Hematopoietic multipotent progenitor cell (in vitro differentiated cells): Measurements from ENCODE around the gene DDC. TPM values are rescaled to one million over a fixed set of nuclear protein-coding genes. Genes with fewer than 3 reads are reported as not detected.
"Not testable (repeated sequence)": the region's sequence is repeated elsewhere in the genome, so short reads cannot be mapped to it uniquely, and the experiment has no call there.

Experiments used
- DNase-seq, 3 donors: peaks; one replicate each; pipeline ENCODE4 v3.0.0-alpha.2; 2011 to 2015; ENCODE audit warnings: low read depth in 2 of 3, low spot score in 2 of 3
- total RNA-seq: library from RNA; depleted of rRNA; stranded (reverse); fragments of >200 nt; gene quantifications from one replicate; pipeline ENCODE4 v1.2.3, GENCODE V29; 2012

DDC gene
- total RNA-seq, 1 donor: not detected

- DNase-seq: no peak
Measured at GRCh38 chr7:50590535-50590934, 25.3 kb upstream of the DDC start.

DNA sequence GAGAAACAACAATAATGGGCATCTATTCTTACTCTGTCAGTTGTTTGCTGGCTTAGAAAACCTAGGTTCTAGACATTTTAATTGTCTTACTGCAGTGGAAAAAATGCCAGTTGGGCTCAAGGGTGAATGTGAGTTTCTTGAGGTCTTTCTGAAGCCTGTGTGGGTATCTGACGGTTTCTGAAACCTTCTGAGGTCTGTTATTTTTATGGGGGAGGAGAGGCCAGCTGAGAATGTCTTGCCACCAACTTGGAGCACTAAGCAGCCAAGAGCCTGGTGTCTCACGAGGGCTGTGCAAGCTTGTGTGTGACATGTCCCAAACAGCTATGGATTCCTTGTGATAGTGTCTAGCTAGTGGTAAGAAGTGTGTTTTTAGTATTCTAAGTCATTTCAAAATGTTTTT lies 24.2 kb upstream of the DDC start:
- no peak for DNase-seq

DNA sequence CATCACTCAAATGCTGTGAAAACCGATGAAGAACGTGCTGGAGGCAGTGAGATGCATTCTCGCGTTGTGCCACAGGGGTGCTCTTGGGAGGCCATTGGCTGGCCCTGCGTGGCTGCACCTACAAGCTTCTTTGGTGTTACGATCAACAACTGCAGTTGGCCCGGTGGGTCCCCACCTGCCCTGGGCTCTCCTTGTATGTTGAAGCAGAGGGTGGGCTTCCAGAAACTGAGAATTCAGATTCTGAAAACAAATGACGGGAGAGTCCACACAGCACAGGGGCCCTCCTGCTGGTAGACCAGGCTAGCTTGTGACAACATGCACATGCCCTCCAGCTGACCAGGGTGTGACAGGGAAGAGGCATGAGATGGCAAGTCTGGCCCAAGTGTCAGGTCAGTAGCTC lies 23.7 kb upstream of the DDC start:
- DNase-seq: no peak

- no peak for DNase-seq
Measured at GRCh38 chr7:50587737-50588136, 22.5 kb upstream of the DDC start.

- no peak for DNase-seq
Measured at GRCh38 chr7:50584793-50585408, 19.7 kb upstream of the DDC start.

DNA sequence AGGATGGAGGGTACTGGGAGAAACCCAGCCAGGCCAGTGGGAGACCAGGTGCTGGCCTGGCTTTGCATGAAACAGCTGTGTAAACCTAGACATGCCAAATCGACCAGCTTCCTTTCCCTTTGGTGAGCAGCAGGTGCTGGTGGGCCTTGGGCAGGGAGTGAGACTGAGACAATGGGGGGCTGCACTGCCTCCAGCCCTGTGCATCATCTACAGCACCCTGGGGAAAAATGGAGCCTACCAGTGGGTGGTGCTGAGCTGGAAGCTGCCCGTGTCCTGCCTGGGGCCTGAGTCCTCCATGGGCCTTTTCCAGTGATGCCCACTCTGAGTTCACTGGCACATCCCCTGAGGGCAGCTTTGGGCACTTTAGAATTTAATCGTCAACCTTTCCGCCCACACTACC lies 19.2 kb upstream of the DDC start:
- no peak for DNase-seq

DNA sequence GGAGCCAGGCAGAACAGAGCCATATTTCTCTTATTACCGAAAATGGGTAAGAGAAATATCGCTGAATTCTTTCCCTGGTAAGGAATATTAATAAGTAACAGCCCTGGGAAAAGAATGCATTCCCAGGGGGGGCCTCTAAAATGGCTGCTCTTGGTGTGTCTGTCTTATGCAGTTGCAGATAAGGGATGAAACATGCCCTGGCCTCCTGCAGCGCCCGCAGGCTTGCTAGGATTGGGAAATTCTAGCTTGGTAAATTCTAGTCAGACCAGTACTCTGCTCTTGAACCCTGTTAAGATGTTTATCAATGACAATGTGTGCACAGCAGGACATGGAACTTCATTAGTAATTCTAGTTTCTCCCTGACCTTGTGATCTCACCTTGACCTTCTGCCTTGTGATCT lies 18.1 kb upstream of the DDC start:
- DNase-seq: not testable (repeated sequence)

DNA sequence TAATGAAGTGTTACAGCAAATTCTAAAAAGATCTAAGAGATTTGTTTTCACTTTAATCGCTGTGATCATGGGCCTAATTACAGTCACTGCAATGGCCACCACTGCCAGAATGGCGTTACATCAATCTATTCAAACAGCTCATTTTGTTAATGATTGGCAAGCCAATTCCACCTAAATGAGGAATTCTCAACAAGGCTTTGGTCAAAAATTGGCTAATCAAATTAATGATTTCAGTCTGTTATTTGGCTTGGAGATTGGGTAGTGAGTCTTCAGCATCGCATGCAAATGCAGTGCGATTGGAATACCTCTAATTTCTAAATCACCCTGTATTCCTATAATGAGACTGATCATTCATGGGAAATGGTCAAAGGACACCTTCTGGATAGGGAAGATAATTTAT lies 17.1 kb upstream of the DDC start:
- DNase-seq: not testable (repeated sequence)

DNA sequence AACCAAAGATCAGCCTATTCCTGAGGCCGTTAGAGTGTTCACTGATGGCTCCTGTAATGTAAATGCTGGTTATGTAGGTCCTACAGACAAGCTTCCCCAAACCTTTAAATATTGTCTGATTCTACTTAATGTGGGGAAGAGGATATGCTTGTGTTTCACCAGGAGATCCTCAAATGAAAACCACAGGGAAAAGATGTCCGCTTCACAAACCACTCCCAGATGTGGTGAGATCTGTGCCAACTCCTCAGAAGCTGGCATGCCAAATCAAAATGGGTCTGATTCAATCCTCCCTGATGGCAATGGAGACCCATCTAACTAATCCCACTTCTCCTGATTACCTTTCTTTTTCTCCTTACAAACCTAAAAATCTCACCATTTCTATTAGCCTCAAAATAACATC lies 15.5 kb upstream of the DDC start:
- DNase-seq: not testable (repeated sequence)

DNA sequence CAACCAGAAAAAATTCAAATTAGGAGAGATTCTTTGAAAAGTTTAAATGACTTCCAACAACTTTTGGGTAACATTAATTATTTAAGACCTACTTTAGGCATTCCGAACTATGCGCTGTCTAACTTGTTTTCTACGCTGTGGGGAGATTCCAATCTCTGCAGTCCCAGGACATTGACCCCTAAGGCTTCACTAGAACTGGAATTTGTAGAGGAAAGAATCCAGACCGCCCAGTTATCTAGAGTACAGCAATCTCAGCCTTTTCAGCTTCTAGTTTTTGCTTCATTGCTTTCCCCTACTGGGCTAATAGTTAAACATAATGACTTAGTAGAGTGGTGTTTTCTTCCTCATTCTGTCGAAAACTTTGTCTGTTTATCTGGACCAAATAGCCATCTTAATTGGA lies 14.9 kb upstream of the DDC start:
- no peak for DNase-seq

- not testable (repeated sequence) for DNase-seq
Measured at GRCh38 chr7:50578105-50578504, 12.9 kb upstream of the DDC start.

- DNase-seq: no peak
Measured at GRCh38 chr7:50577569-50577968, 12.4 kb upstream of the DDC start.

DNA sequence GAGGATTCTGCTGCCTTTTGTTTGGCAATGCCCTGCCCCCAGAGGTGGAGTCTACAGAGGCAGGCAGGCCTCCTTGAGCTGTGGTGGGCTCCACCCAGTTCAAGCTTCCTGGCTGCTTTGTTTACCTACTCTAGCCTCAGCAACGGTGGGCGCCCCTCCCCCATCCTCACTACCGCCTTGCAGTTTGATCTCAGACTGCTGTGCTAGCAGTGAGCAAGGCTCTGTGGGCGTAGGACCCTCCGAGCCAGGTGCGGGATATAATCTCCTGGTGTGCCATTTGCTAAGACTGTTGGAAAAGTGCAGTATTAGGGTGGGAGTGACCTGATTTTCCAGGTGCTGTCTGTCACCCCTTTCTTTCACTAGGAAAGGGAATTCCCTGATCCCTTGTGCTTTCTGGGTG lies 11.2 kb upstream of the DDC start:
- not testable (repeated sequence) for DNase-seq

DNA sequence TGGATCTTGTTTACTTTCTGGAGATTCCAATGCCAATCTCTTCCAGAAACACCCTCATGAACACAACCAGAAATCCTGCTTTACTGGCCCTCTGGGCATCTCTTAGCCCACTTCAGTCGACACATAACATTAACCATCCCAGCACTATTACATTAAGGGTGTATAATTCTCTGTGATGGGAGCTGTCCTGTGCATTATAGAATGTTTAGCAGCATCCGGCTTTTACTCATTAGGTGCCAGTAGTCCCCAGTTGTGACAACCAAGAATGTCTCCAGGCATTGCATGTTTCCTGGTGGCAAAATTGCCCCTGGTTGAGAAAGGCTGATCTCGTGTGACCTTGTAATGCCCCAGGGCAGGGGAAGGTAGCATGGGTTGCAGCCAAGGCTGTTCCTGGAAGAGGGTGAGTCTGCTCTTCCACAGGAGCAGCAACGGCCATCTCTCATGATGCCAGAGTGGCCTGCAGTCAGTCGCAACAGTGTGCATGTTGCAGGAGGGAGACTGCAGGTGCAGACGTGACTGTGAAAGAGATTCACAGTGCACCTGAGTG lies 2.6 kb upstream of the DDC start:
- no peak for DNase-seq

- DNase-seq: no peak
Measured at GRCh38 chr7:50565977-50566376, 772 bp upstream of the DDC start.

DNA sequence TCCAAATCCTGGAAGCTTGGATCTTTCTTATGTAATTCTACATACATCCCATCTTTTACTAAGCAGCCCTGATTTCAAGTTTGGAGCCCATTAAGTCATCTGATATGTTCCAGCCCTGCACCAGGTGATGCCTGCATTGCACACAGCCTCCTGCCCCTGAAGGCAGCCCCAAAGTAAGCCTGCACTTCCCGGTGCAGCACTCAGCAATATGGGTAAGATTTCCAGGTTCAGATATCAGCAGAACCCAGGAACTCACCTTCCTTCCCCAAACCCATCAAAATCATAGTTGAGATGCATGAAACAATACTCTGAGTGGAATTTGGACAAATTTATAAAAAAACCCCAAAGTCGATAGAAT lies 333 bp upstream of the DDC start:
- DNase-seq: no peak

DNA sequence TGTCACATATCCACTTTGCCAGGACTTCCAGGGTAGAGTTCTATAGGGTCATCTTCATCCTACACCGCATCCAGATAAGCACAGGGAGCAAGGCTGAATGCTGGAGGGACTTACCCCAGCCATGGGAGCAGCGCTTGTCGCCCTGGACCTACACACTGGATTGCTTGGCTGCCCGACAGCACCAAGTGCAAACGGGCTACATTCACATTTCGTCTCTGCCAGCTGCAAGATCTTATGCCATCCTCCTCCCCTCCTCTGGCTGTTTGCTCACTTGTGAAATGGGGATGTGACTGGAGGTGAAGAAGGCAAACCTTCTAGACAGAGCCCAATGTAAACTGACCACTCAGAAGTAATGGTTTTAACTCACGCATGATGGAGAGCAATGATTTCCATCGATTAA lies 1.0 kb downstream of the DDC start:
- DNase-seq: no peak

GRCh38 chr7:50562136-50562535 lies 3.1 kb downstream of the DDC start:
- no peak for DNase-seq

- DNase-seq: no peak
Measured at GRCh38 chr7:50560865-50561351, 4.3 kb downstream of the DDC start.

- DNase-seq: peak in 2 of 3 donors; percentile 14 to 61
Measured at GRCh38 chr7:50559881-50560280, 5.3 kb downstream of the DDC start.

GRCh38 chr7:50558294-50559053 lies 6.7 kb downstream of the DDC start:
- peak in 1 of 3 donors; percentile 39 for DNase-seq

- no peak for DNase-seq
Measured at GRCh38 chr7:50557099-50557498, 8.1 kb downstream of the DDC start.
